ENCODE results near the gene GJA5.
"Not testable (repeated sequence)": the region's sequence is repeated elsewhere in the genome, so short reads cannot be mapped to it uniquely, and the experiment has no call there.

Gene GJA5

GRCh38 chr1:147762233-147763024, 2.0 kb upstream of the GJA5 start:
- DNase-seq (ENCODE audit: low read depth), result no peak

- no peak for DNase-seq (ENCODE audit: low read depth)
These were observed 1.9 kb downstream of the GJA5 start for GRCh38 chr1:147758379-147759100.

- no peak for DNase-seq (ENCODE audit: low read depth)
These were observed 3.1 kb downstream of the GJA5 start for GRCh38 chr1:147757015-147757990.

GRCh38 chr1:147756341-147756740, 4.1 kb downstream of the GJA5 start:
- no peak for DNase-seq (ENCODE audit: low read depth)

- DNase-seq (ENCODE audit: low read depth), result no peak
These were observed 5.7 kb downstream of the GJA5 start for GRCh38 chr1:147754661-147755060.

GRCh38 chr1:147753081-147753480, 7.3 kb downstream of the GJA5 start:
- DNase-seq (ENCODE audit: low read depth), result no peak

GRCh38 chr1:147752511-147752910, 7.9 kb downstream of the GJA5 start:
- no peak for DNase-seq (ENCODE audit: low read depth)

- no peak for DNase-seq (ENCODE audit: low read depth)
These were observed 9.1 kb downstream of the GJA5 start for GRCh38 chr1:147751346-147751745.

- DNase-seq (ENCODE audit: low read depth), result no peak
These were observed 9.7 kb downstream of the GJA5 start for GRCh38 chr1:147750618-147751217.

- no peak for DNase-seq (ENCODE audit: low read depth)
These were observed 10.6 kb downstream of the GJA5 start for GRCh38 chr1:147749792-147750191.

- no peak for DNase-seq (ENCODE audit: low read depth)
These were observed 11.6 kb downstream of the GJA5 start for GRCh38 chr1:147748676-147749350.

GRCh38 chr1:147747966-147748365, 12.4 kb downstream of the GJA5 start:
- DNase-seq (ENCODE audit: low read depth), result no peak

GRCh38 chr1:147745271-147745670, 15.1 kb downstream of the GJA5 start:
- DNase-seq (ENCODE audit: low read depth), result no peak

- DNase-seq (ENCODE audit: low read depth), result no peak
These were observed 19.3 kb downstream of the GJA5 start for GRCh38 chr1:147741065-147741464.

- no peak for DNase-seq (ENCODE audit: low read depth)
These were observed 20.0 kb downstream of the GJA5 start for GRCh38 chr1:147740391-147740790.

GRCh38 chr1:147738739-147739476, 21.5 kb downstream of the GJA5 start:
- no peak for DNase-seq (ENCODE audit: low read depth)

- DNase-seq (ENCODE audit: low read depth), result no peak
These were observed 22.3 kb downstream of the GJA5 start for GRCh38 chr1:147738129-147738528.

- DNase-seq (ENCODE audit: low read depth), result no peak
These were observed 23.5 kb downstream of the GJA5 start for GRCh38 chr1:147736883-147737282.

GRCh38 chr1:147735423-147735822, 25.0 kb downstream of the GJA5 start:
- no peak for DNase-seq (ENCODE audit: low read depth)

GRCh38 chr1:147734291-147734841, 26.0 kb downstream of the GJA5 start:
- not testable (repeated sequence) for DNase-seq (ENCODE audit: low read depth)

Measured in stimulated activated CD8-positive, alpha-beta memory T cell treated with anti-CD3 and anti-CD28 coated beads, Interleukin-12 subunit alpha, Interleukin-12 subunit beta, amount 100 ng/mL, for 1 hour (primary cell).